AG09319 (cell line): ENCODE data around the gene CRISP3.

Experiments
- DNase-seq: peaks from one replicate; pipeline ENCODE4 v3.0.0-alpha.2; 2010; ENCODE audit warnings: low read depth; ENCODE audit errors: extremely low read depth
- CTCF ChIP-seq: IDR thresholded peaks from 2 replicates; pipeline ENCODE4 v1.5.1; 2011; ENCODE audit warnings: low read depth, mild to moderate bottlenecking, inconsistent platforms, low read length, moderate library complexity

The CRISP3 gene

DNA sequence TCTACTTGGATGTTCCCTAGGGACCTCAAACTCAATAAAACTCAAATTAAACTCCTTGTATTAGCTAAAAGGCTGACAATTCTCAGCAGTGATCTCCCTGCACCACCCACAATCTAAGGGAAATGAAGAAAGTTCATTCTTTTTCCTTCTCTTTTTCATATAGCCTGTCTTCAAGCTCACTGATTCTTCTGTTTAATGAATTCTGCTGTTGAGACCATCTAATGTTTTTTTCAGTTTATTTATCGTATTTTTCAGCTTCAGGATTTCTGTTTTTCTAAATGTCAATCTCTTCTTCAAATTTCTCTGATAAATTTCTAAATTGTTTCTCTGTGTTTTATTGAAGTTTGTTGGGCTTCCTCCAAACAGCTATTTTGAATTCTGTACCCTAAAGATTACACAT is 50.7 kb downstream of the CRISP3 start:
- DNase-seq = no peak
- TF ChIP-seq CTCF = no peak

GRCh38 chr6:49692534-49692933 is 51.7 kb downstream of the CRISP3 start:
- no peak for DNase-seq

More at GRCh38 chr6:49692534-49692933, 51.7 kb downstream of the CRISP3 start:
- TF ChIP-seq CTCF = no peak
